CD14-positive monocyte (primary cell): ENCODE results near the gene DENND4C. TPM values are rescaled to one million over a fixed set of nuclear protein-coding genes. Genes with fewer than 3 reads are reported as not detected.
A peak's percentile ranks its signal among the peaks of the same experiment; 100 is the strongest.
"Not testable (repeated sequence)": the region's sequence is repeated elsewhere in the genome, so short reads cannot be mapped to it uniquely, and the experiment has no call there.

ENCODE experiments used
- DNase-seq, 3 donors: peaks; one replicate each; pipeline ENCODE4 v3.0.0-alpha.2; 2011 to 2022
- H2AFZ ChIP-seq: 2 replicates; pipeline ENCODE4 v1.6.0; 2012; ENCODE audit warnings: mild to moderate bottlenecking, low read depth, low read length, inconsistent platforms; ENCODE audit not compliant: insufficient read depth, poor library complexity, severe bottlenecking
- H3K27ac ChIP-seq, 2 donors: 1 replicate in 1 of 2; 2 replicates in 1 of 2; pipeline ENCODE4 v1.5.1; 2012 to 2013; ENCODE audit warnings: low read length in 2 of 2, control low read depth in 1 of 2, inconsistent platforms in 1 of 2, low read depth in 1 of 2, mild to moderate bottlenecking in 1 of 2
- H3K27me3 ChIP-seq, 2 donors: one replicate each; pipeline versions ENCODE4 v1.6.0 to v1.6.1; 2011 to 2013; ENCODE audit warnings: low read length in 2 of 2; ENCODE audit not compliant: control insufficient read depth in 2 of 2, insufficient read depth in 2 of 2
- H3K36me3 ChIP-seq, 2 donors: replicated peaks in 1 of 2; 1 replicate in 1 of 2; 2 replicates in 1 of 2; pipeline versions ENCODE4 v1.5.1 to v1.6.1; 2012 to 2013; ENCODE audit warnings: low read length in 2 of 2, control low read depth in 1 of 2, inconsistent platforms in 1 of 2, mild to moderate bottlenecking in 1 of 2; ENCODE audit not compliant: insufficient read depth in 2 of 2, control insufficient read depth in 1 of 2
- H3K4me1 ChIP-seq, 2 donors: 1 replicate in 1 of 2; 2 replicates in 1 of 2; pipeline versions ENCODE4 v1.5.1 to v1.6.1; 2012 to 2013; ENCODE audit warnings: low read length in 2 of 2, control low read depth in 1 of 2, inconsistent platforms in 1 of 2, mild to moderate bottlenecking in 1 of 2, moderate library complexity in 1 of 2; ENCODE audit not compliant: insufficient read depth in 2 of 2, control insufficient read depth in 1 of 2
- H3K4me2 ChIP-seq: replicated peaks from 2 replicates; pipeline ENCODE3; 2012; ENCODE audit warnings: low read length, moderate library complexity, mild to moderate bottlenecking; ENCODE audit not compliant: poor library complexity, severe bottlenecking; ENCODE audit errors: extremely low read depth
- H3K4me3 ChIP-seq, 3 experiments: fragments of 200-600 bp in 1 of 3; sonication (generic) in 1 of 3; replicated peaks in 1 of 3; 1 replicate in 2 of 3; 2 replicates in 1 of 3; pipeline ENCODE4 v1.5.1; 2011 to 2013; ENCODE audit warnings: low read length in 3 of 3, mild to moderate bottlenecking in 3 of 3, control low read depth in 2 of 3, low read depth in 2 of 3, inconsistent platforms in 1 of 3, moderate library complexity in 1 of 3
- H3K79me2 ChIP-seq: 2 replicates; pipeline ENCODE4 v1.6.0; 2012; ENCODE audit warnings: mild to moderate bottlenecking, control low read depth, inconsistent platforms, low read length, moderate library complexity; ENCODE audit not compliant: insufficient read depth
- H3K9ac ChIP-seq: 2 replicates; pipeline ENCODE4 v1.6.0; 2017; ENCODE audit warnings: low read length, mild to moderate bottlenecking; ENCODE audit not compliant: insufficient read depth, poor library complexity, severe bottlenecking
- H3K9me3 ChIP-seq, 2 donors: replicated peaks in 1 of 2; 1 replicate in 1 of 2; 2 replicates in 1 of 2; pipeline versions ENCODE4 v1.5.1 to v1.6.1; 2012 to 2013; ENCODE audit warnings: low read length in 2 of 2, control low read depth in 1 of 2; ENCODE audit not compliant: control insufficient read depth in 1 of 2, insufficient read depth in 1 of 2
- H4K20me1 ChIP-seq: 2 replicates; pipeline ENCODE4 v1.6.0; 2012; ENCODE audit warnings: mild to moderate bottlenecking, low read length, control low read depth, moderate library complexity; ENCODE audit not compliant: insufficient read depth
- H3K27ac Mint-ChIP-seq, 7 donors: one replicate each; pipeline ENCODE4 v1.8.0; 2020; ENCODE audit warnings: mild to moderate bottlenecking in 7 of 7, mixed read lengths in 7 of 7, moderate library complexity in 6 of 7, inconsistent platforms in 2 of 7
- H3K27me3 Mint-ChIP-seq, 3 donors: one replicate each; pipeline ENCODE4 v1.8.0; 2021 to 2022; ENCODE audit warnings: low read depth in 3 of 3, mild to moderate bottlenecking in 3 of 3, mixed read lengths in 3 of 3, moderate library complexity in 3 of 3, inconsistent platforms in 1 of 3
- H3K36me3 Mint-ChIP-seq, 2 donors: one replicate each; pipeline ENCODE4 v1.8.0; 2020; ENCODE audit warnings: mixed read lengths in 2 of 2, inconsistent platforms in 1 of 2, mild to moderate bottlenecking in 1 of 2
- H3K4me1 Mint-ChIP-seq: one replicate; pipeline ENCODE4 v1.8.0; 2020; ENCODE audit warnings: mild to moderate bottlenecking, mixed read lengths
- H3K4me3 Mint-ChIP-seq, 2 donors: one replicate each; pipeline ENCODE4 v1.8.0; 2020; ENCODE audit warnings: mild to moderate bottlenecking in 2 of 2, mixed read lengths in 2 of 2, moderate library complexity in 1 of 2
- H3K9me3 Mint-ChIP-seq, 7 donors: one replicate each; pipeline ENCODE4 v1.8.0; 2020 to 2022; ENCODE audit warnings: mixed read lengths in 7 of 7, mild to moderate bottlenecking in 6 of 7, moderate library complexity in 6 of 7, inconsistent platforms in 2 of 7
- CTCF ChIP-seq: fragments of 200-600 bp; IDR thresholded peaks from one replicate; pipeline ENCODE4 v1.8.0; 2022; ENCODE audit warnings: antibody characterized with exemption, mild to moderate bottlenecking
- WGBS: methylation state at CpG from one replicate; pipeline ENCODE4 v1.1.5; 2013; ENCODE audit warnings: missing lambda C conversion rate; ENCODE audit not compliant: insufficient coverage; 5-methylcytosine and 5-hydroxymethylcytosine counted together
- intact Hi-C, 2 donors: fragments of 100-400 bp; cut with micrococcal nuclease; formaldehyde crosslinking; loops; one replicate each; pipeline versions ENCODE4 v1.15.0 to v1.15.1; 2023
- polyA plus RNA-seq, 3 donors: library from polyadenylated mRNA; depleted of rRNA in 1 of 3; unstranded in 2 of 3; stranded (reverse) in 1 of 3; fragments of 300-500 nt in 2 of 3; fragments of >200 nt in 1 of 3; fragmentation: Illumina TruSeq in 2 of 3; gene quantifications; 1 replicate in 2 of 3; 2 replicates in 1 of 3; pipeline ENCODE4 v1.2.3, GENCODE V29; 2012 to 2021

The DENND4C gene
- polyA plus RNA-seq, 3 donors, result 8.1 to 15.4 (median 12.7) TPM

- H3K4me1 ChIP-seq, H3K27me3 ChIP-seq, H3K9me3 Mint-ChIP-seq, H3K27ac Mint-ChIP-seq, H3K4me3 ChIP-seq, H3K4me1 Mint-ChIP-seq, H3K4me3 Mint-ChIP-seq, H2AFZ ChIP-seq, H3K27ac ChIP-seq, H3K27me3 Mint-ChIP-seq, H3K9ac ChIP-seq, DNase-seq, intact Hi-C loops, H3K9me3 ChIP-seq, H3K36me3 ChIP-seq, H3K4me2 ChIP-seq: not testable (repeated sequence)
- peaks cover 87% of the 10 kb centered on the region for H4K20me1 ChIP-seq
- WGBS, result no CpG with 5 or more reads among the region's 1 CpG
- peaks cover 82% of the 10 kb centered on the region for H3K79me2 ChIP-seq
- H3K36me3 Mint-ChIP-seq, result peaks cover 2 to 15% of the 10 kb centered on the region in 2 donors
Measured at GRCh38 chr9:19251203-19251602, 20.7 kb downstream of the DENND4C start.

- DNase-seq, H3K9me3 Mint-ChIP-seq, H3K9ac ChIP-seq, H3K4me2 ChIP-seq, H3K36me3 ChIP-seq, intact Hi-C loops, H3K4me3 Mint-ChIP-seq, H3K4me1 ChIP-seq, H3K4me3 ChIP-seq, H3K9me3 ChIP-seq, H3K27me3 Mint-ChIP-seq, H2AFZ ChIP-seq, H3K27ac ChIP-seq, H3K27me3 ChIP-seq, H3K4me1 Mint-ChIP-seq: not testable (repeated sequence)
- WGBS, result 89% methylated on average over 5 of the region's 5 CpGs
- Mint-ChIP-seq H3K36me3 (peaks cover 2 to 15% of the 10 kb centered on the region in 2 donors), H3K27ac (peak overlapping the region in 1 of 7 donors; percentile 8)
- Histone ChIP-seq H3K79me2 (peaks cover 78% of the 10 kb centered on the region), H4K20me1 (peaks cover 85% of the 10 kb centered on the region)
Measured at GRCh38 chr9:19251622-19252021, 21.1 kb downstream of the DENND4C start.

- no peak overlapping the region for H3K4me3 Mint-ChIP-seq
- peaks cover 4% of the 10 kb centered on the region for H3K4me1 Mint-ChIP-seq
- intact Hi-C loops, result no loop called here
Measured at GRCh38 chr9:19252174-19252884, 21.8 kb downstream of the DENND4C start.

More at GRCh38 chr9:19252174-19252884, 21.8 kb downstream of the DENND4C start:
- no peak overlapping the region for H3K27ac Mint-ChIP-seq
- peaks cover 2 to 15% of the 10 kb centered on the region in 2 donors for H3K36me3 Mint-ChIP-seq
- H2AFZ ChIP-seq, result no peak overlapping the region
- H3K27ac ChIP-seq, result no peak overlapping the region
- H3K9me3 Mint-ChIP-seq, result no peaks in the 10 kb centered on the region
- no peaks in the 10 kb centered on the region for H3K36me3 ChIP-seq
- peaks cover 71% of the 10 kb centered on the region for H3K79me2 ChIP-seq
- no peaks in the 10 kb centered on the region for H3K9me3 ChIP-seq
- no peak for DNase-seq
- H3K27me3 ChIP-seq, result no peaks in the 10 kb centered on the region
- WGBS, result no CpG with 5 or more reads among the region's 7 CpGs
- H4K20me1 ChIP-seq, result peaks cover 82% of the 10 kb centered on the region
- H3K4me2 ChIP-seq, result no peak overlapping the region
- peaks cover 0 to 1% (median 0%) of the 10 kb centered on the region in 3 donors for H3K27me3 Mint-ChIP-seq
- H3K4me1 ChIP-seq, result no peaks in the 10 kb centered on the region
- H3K9ac ChIP-seq, result no peak overlapping the region
- H3K4me3 ChIP-seq, result no peak overlapping the region
- TF ChIP-seq CTCF, result no peak
